Keratinocyte (primary cell): ENCODE measurements around the gene GABRR2.

ENCODE experiments used
- EZH2 ChIP-seq: IDR thresholded peaks from one replicate; pipeline ENCODE4 v1.6.1; 2012; ENCODE audit warnings: inconsistent platforms, mild to moderate bottlenecking, low read length, moderate library complexity
- TF ChIP-seq, protein P1 (sequence below), 3 experiments: IDR thresholded peaks in 1 of 3; conservative IDR thresholded peaks in 1 of 3; optimal IDR thresholded peaks in 1 of 3; 2 replicates in 2 of 3; 3 replicates in 1 of 3; pipeline versions ENCODE3 to v1.5.1; 2011; ENCODE audit warnings: low read length in 3 of 3, mild to moderate bottlenecking in 3 of 3, moderate library complexity in 2 of 3, control low read depth in 1 of 3, inconsistent platforms in 1 of 3; ENCODE audit not compliant: insufficient read depth in 2 of 3; ENCODE audit errors: extremely low read depth in 1 of 3

DNA sequence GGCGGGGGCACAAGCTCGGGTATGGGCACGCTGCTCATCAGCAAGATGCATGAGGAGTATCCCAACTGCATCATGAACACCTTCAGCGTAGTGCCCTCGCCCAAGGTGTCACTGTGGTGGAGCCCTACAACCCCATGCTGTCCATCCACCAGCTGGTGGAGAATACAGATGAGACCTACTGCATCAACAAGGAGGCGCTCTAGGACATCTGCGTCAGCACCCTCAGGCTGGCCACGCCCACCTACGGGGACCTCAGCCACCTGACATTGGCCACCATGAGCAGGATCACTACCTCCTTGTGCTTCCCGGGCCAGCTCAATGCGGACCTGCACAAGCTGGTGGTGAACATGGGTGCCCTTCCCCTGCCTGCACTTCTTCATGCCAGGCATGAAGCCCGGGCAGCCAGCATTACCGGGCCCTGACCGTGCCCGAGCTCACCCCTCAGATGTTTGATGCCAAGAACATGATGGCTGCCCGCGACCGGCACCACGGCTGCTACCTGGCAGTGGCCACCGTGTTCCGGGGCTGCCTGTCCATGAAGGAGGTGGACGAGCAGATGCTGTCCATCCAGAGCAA is 12.8 kb downstream of the GABRR2 start:
- TF ChIP-seq, protein P1, sequence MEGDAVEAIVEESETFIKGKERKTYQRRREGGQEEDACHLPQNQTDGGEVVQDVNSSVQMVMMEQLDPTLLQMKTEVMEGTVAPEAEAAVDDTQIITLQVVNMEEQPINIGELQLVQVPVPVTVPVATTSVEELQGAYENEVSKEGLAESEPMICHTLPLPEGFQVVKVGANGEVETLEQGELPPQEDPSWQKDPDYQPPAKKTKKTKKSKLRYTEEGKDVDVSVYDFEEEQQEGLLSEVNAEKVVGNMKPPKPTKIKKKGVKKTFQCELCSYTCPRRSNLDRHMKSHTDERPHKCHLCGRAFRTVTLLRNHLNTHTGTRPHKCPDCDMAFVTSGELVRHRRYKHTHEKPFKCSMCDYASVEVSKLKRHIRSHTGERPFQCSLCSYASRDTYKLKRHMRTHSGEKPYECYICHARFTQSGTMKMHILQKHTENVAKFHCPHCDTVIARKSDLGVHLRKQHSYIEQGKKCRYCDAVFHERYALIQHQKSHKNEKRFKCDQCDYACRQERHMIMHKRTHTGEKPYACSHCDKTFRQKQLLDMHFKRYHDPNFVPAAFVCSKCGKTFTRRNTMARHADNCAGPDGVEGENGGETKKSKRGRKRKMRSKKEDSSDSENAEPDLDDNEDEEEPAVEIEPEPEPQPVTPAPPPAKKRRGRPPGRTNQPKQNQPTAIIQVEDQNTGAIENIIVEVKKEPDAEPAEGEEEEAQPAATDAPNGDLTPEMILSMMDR (optimal IDR thresholded peaks at IDR 0.05 in 1 of 3, IDR thresholded peaks at IDR 0.05 in 1 of 3, conservative IDR thresholded peaks at IDR 0.05 in 1 of 3; ENCODE audit: extremely low read depth in 1 of 3, insufficient read depth in 2 of 3, low read length in 3 of 3) = no peak
- TF ChIP-seq EZH2 = no peak
